ENCODE results near the gene RASSF9. TPM values are rescaled to one million over a fixed set of nuclear protein-coding genes. Genes with fewer than 3 reads are reported as not detected.

RASSF9 gene
- total RNA-seq, 1 experiment from 2014 or later = not detected

- H3F3A ChIP-seq (ENCODE audit: low read length, unreplicated experiment) = no peaks in the 10 kb centered on the region
- CTCF ChIA-PET = interaction anchor here (0.7 kb wide), 2 partner anchors 12 to 32 kb away, joined by 3 to 10 read pairs; no protein-coding TSS in a partner anchor
- no peak for TF ChIP-seq CTCF (conservative IDR thresholded peaks at IDR 0.05; ENCODE audit: low read depth, low read length)
- BruUV-seq (replicated peaks) = TSS peak; percentile 68
- H3K4me1 ChIP-seq (ENCODE audit: insufficient read depth, low read length) = peaks cover 30% of the 10 kb centered on the region
- H3K79me2 ChIP-seq (ENCODE audit: low read length) = no peaks in the 10 kb centered on the region
- no peaks in the 10 kb centered on the region for H3K36me3 ChIP-seq (ENCODE audit: low read depth, low read length)
- DNase-seq (peak; percentile 25), ATAC-seq (peak; percentile 42)
- H3K9me2 ChIP-seq (replicated peaks; ENCODE audit: low read length) = no peaks in the 10 kb centered on the region
- 0 out of 2 replicates have a peak overlapping the region, but pooled peaks have one; percentile 7 for H3K9ac ChIP-seq (ENCODE audit: low read length)
- peak overlapping the region; percentile 70 for H3K4me3 ChIP-seq (ENCODE audit: low read length)
- H3K27me3 ChIP-seq (ENCODE audit: low read length) = no peaks in the 10 kb centered on the region
- H4K20me1 ChIP-seq (ENCODE audit: low read length) = no peaks in the 10 kb centered on the region
- intact Hi-C loops (cut with micrococcal nuclease) = loop anchor here (2.0 kb wide), 1 partner anchor 15 kb away; no protein-coding TSS in a partner anchor
- no peaks in the 10 kb centered on the region for H3K9me3 ChIP-seq (ENCODE audit: low read length)
- peak overlapping the region; percentile 90 for H2AFZ ChIP-seq (ENCODE audit: low read length)
- H3K27ac ChIP-seq (ENCODE audit: low read length) = peak overlapping the region; percentile 26
- H3K4me2 ChIP-seq (ENCODE audit: low read length) = peak overlapping the region; percentile 91
- POLR2A ChIA-PET (ENCODE audit: unreplicated experiment) = interaction anchor here (0.6 to 0.7 kb wide), 4 partner anchors 31 to 368 kb away, joined by 3 to 10 read pairs (median 8); no protein-coding TSS in a partner anchor
Observed at GRCh38 chr12:85835426-85836196, 598 bp downstream of the RASSF9 start.

GRCh38 chr12:85834378-85834777 lies 1.8 kb downstream of the RASSF9 start:
- H4K20me1 ChIP-seq (ENCODE audit: low read length) = no peaks in the 10 kb centered on the region
- H3K9ac ChIP-seq (ENCODE audit: low read length) = no peak overlapping the region
- ChIA-PET CTCF (no interaction called here), POLR2A (ENCODE audit: unreplicated experiment) (no interaction called here)
- ATAC-seq (peak; percentile 35), DNase-seq (peak; percentile 47)
- H3K36me3 ChIP-seq (ENCODE audit: low read depth, low read length) = no peaks in the 10 kb centered on the region
- H3K27me3 ChIP-seq (ENCODE audit: low read length) = no peaks in the 10 kb centered on the region
- H3K79me2 ChIP-seq (ENCODE audit: low read length) = no peaks in the 10 kb centered on the region
- intact Hi-C loops (cut with micrococcal nuclease) = loop anchor here (2.0 kb wide), 1 partner anchor 14 kb away; no protein-coding TSS in a partner anchor
- H3K4me2 ChIP-seq (ENCODE audit: low read length) = peak overlapping the region; percentile 91
- peaks cover 34% of the 10 kb centered on the region for H3K4me1 ChIP-seq (ENCODE audit: insufficient read depth, low read length)
- H3K9me3 ChIP-seq (ENCODE audit: low read length) = no peaks in the 10 kb centered on the region
- TF ChIP-seq EZH2 (IDR thresholded peaks at IDR 0.05; ENCODE audit: low read length, unreplicated experiment) (no peak), CTCF (conservative IDR thresholded peaks at IDR 0.05; ENCODE audit: low read depth, low read length) (no peak), EZH2phosphoT487 (IDR thresholded peaks at IDR 0.05; ENCODE audit: borderline replicate concordance, low read length) (no peak)
- no peak overlapping the region for H3K27ac ChIP-seq (ENCODE audit: low read length)
- H3F3A ChIP-seq (ENCODE audit: low read length, unreplicated experiment) = no peaks in the 10 kb centered on the region
- no TSS peak for BruUV-seq (replicated peaks)
- no peak overlapping the region for H3K4me3 ChIP-seq (ENCODE audit: low read length)
- H2AFZ ChIP-seq (ENCODE audit: low read length) = no peak overlapping the region
- no peaks in the 10 kb centered on the region for H3K9me2 ChIP-seq (replicated peaks; ENCODE audit: low read length)

- Histone ChIP-seq H3K9me3 (ENCODE audit: low read length) (no peaks in the 10 kb centered on the region), H3K9ac (ENCODE audit: low read length) (no peak overlapping the region), H2AFZ (ENCODE audit: low read length) (no peak overlapping the region), H3K4me1 (ENCODE audit: insufficient read depth, low read length) (peaks cover 35% of the 10 kb centered on the region), H4K20me1 (ENCODE audit: low read length) (no peaks in the 10 kb centered on the region), H3K79me2 (ENCODE audit: low read length) (no peaks in the 10 kb centered on the region), H3F3A (ENCODE audit: low read length, unreplicated experiment) (no peaks in the 10 kb centered on the region), H3K4me2 (ENCODE audit: low read length) (no peak overlapping the region), H3K4me3 (ENCODE audit: low read length) (no peak overlapping the region), H3K27me3 (ENCODE audit: low read length) (no peaks in the 10 kb centered on the region), H3K36me3 (ENCODE audit: low read depth, low read length) (no peaks in the 10 kb centered on the region), H3K27ac (ENCODE audit: low read length) (no peak overlapping the region), H3K9me2 (replicated peaks; ENCODE audit: low read length) (no peaks in the 10 kb centered on the region)
- BruUV-seq (replicated peaks) = no TSS peak
- DNase-seq = no peak
- TF ChIP-seq EZH2 (IDR thresholded peaks at IDR 0.05; ENCODE audit: low read length, unreplicated experiment) = no peak
- TF ChIP-seq EZH2phosphoT487 (IDR thresholded peaks at IDR 0.05; ENCODE audit: borderline replicate concordance, low read length) = no peak
- TF ChIP-seq CTCF (conservative IDR thresholded peaks at IDR 0.05; ENCODE audit: low read depth, low read length) = no peak
- intact Hi-C loops (cut with micrococcal nuclease) = no loop called here
- ChIA-PET CTCF (no interaction called here), POLR2A (ENCODE audit: unreplicated experiment) (no interaction called here)
- no peak for ATAC-seq
Observed at GRCh38 chr12:85833579-85833978, 2.6 kb downstream of the RASSF9 start.
